OCI-LY7 (cell line): ENCODE measurements around the gene NAALADL2. TPM values are rescaled to one million over a fixed set of nuclear protein-coding genes. Genes with fewer than 3 reads are reported as not detected.

Experiments used
- BruUV-seq: library from RNA; stranded (reverse); fragments of 400-500 nt; replicated peaks from 2 replicates; lab custom pipeline; 2021; lab: Mats Ljungman, UMichigan
- CTCF ChIA-PET: fragments of 300-600 bp; sonication (Branson Sonifier 250); formaldehyde crosslinking; loops from one replicate; lab custom pipeline; 2022; ENCODE audit warnings: antibody characterized with exemption; ENCODE audit not compliant: unreplicated experiment; lab: Charles Lee
- POLR2A ChIA-PET: fragments of 300-600 bp; sonication (Branson Sonifier 250); formaldehyde crosslinking; loops from one replicate; lab custom pipeline; 2022; ENCODE audit warnings: antibody characterized with exemption; lab: Charles Lee
- DNase-seq: peaks from one replicate; pipeline ENCODE4 v3.0.0-alpha.2; 2015; ENCODE audit warnings: low spot score
- H2AFZ ChIP-seq: fragments of 200-600 bp; sonication (generic), shearing (Covaris generic); 2 replicates; pipeline ENCODE4 v1.6.1; 2014; ENCODE audit warnings: mild to moderate bottlenecking, antibody characterized with exemption, low read length, moderate library complexity
- H3K27ac ChIP-seq: fragments of 200-600 bp; sonication (generic); 2 replicates; pipeline ENCODE4 v1.5.1; 2014; ENCODE audit warnings: mixed run types, low read depth, mild to moderate bottlenecking, moderate library complexity, low read length, inconsistent platforms; ENCODE audit not compliant: poor library complexity, severe bottlenecking
- H3K36me3 ChIP-seq: fragments of 200-600 bp; sonication (generic); 2 replicates; pipeline ENCODE4 v1.6.1; 2014; ENCODE audit warnings: mild to moderate bottlenecking, antibody characterized with exemption, low read length, moderate library complexity, mixed read lengths; ENCODE audit not compliant: insufficient read depth
- H3K4me1 ChIP-seq: fragments of 200-600 bp; sonication (generic); 2 replicates; pipeline ENCODE4 v1.5.1; 2014; ENCODE audit warnings: mild to moderate bottlenecking, low read length; ENCODE audit not compliant: insufficient read depth, poor library complexity, severe bottlenecking
- H3K4me2 ChIP-seq: fragments of 200-600 bp; sonication (generic); 2 replicates; pipeline ENCODE4 v1.6.1; 2014; ENCODE audit warnings: mild to moderate bottlenecking, low read length
- H3K4me3 ChIP-seq: fragments of 200-600 bp; sonication (generic); 2 replicates; pipeline ENCODE4 v1.5.1; 2014; ENCODE audit warnings: mild to moderate bottlenecking, low read depth, low read length; ENCODE audit not compliant: poor library complexity, severe bottlenecking
- H3K79me2 ChIP-seq: fragments of 200-600 bp; sonication (generic); 2 replicates; pipeline ENCODE4 v1.6.1; 2016; ENCODE audit warnings: low read depth, mild to moderate bottlenecking, low read length, moderate library complexity, mixed read lengths; ENCODE audit not compliant: insufficient read depth
- H3K9me2 ChIP-seq: fragments of 200-600 bp; sonication (generic); 2 replicates; pipeline ENCODE4 v1.6.1; 2016; ENCODE audit warnings: mild to moderate bottlenecking, low read length, mixed read lengths; ENCODE audit not compliant: insufficient read depth
- H3K9me3 ChIP-seq: fragments of 200-600 bp; sonication (generic); 2 replicates; pipeline ENCODE4 v1.6.1; 2014; ENCODE audit warnings: mild to moderate bottlenecking, mixed run types, low read length, mixed read lengths
- H4K20me1 ChIP-seq: fragments of 200-600 bp; sonication (generic); 2 replicates; pipeline ENCODE4 v1.6.1; 2014; ENCODE audit warnings: mild to moderate bottlenecking, antibody characterized with exemption, low read length, moderate library complexity, mixed read lengths; ENCODE audit not compliant: insufficient read depth
- CTCF ChIP-seq: fragments of 200-600 bp; sonication (generic); conservative IDR thresholded peaks from 2 replicates; pipeline ENCODE4 v1.5.1; 2014; ENCODE audit warnings: mild to moderate bottlenecking, antibody characterized with exemption, low read length, moderate library complexity, mixed read lengths
- EZH2phosphoT487 ChIP-seq: fragments of 200-600 bp; sonication (generic); IDR thresholded peaks from 2 replicates; pipeline ENCODE4 v1.6.1; 2018; ENCODE audit warnings: low read depth, borderline replicate concordance, mild to moderate bottlenecking, mixed run types, antibody characterized with exemption, low read length, moderate library complexity, mixed read lengths
- intact Hi-C: fragments of 100-400 bp; cut with micrococcal nuclease; formaldehyde crosslinking; loops from one replicate; pipeline ENCODE4 v1.10.0; 2022; ENCODE audit not compliant: unreplicated experiment
- total RNA-seq, 2 experiments: library from RNA; depleted of rRNA in 1 of 2; stranded (reverse); fragments of >200 nt in 1 of 2; shearing (Covaris generic) in 1 of 2; gene quantifications; 2 replicates each; pipeline ENCODE4 v1.2.3, GENCODE V29; 2014 to 2022

Gene NAALADL2
- total RNA-seq, 2 experiments from 2014 or later = 0.25 to 0.70 TPM

GRCh38 chr3:175477651-175478224, 618.6 kb downstream of the NAALADL2 start:
- TF ChIP-seq CTCF (no peak), EZH2phosphoT487 (no peak)
- no peak for DNase-seq
- Histone ChIP-seq H4K20me1 (no peaks in the 10 kb centered on the region), H3K9me3 (no peaks in the 10 kb centered on the region), H3K79me2 (no peaks in the 10 kb centered on the region), H2AFZ (no peak overlapping the region), H3K4me1 (no peaks in the 10 kb centered on the region), H3K4me3 (no peak overlapping the region), H3K27ac (no peak overlapping the region), H3K4me2 (no peak overlapping the region), H3K36me3 (no peaks in the 10 kb centered on the region), H3K9me2 (no peaks in the 10 kb centered on the region)
- ChIA-PET CTCF (no interaction called here), POLR2A (interaction anchor here (0.5 to 0.7 kb wide), 2 partner anchors 25 to 422 kb away, joined by 3 read pairs; no protein-coding TSS in a partner anchor)
- intact Hi-C loops = loop anchor here (10.0 kb wide), 1 partner anchor 63 kb away; no protein-coding TSS in a partner anchor
- BruUV-seq = no TSS peak

GRCh38 chr3:175478301-175478700, 619.2 kb downstream of the NAALADL2 start:
- CTCF ChIA-PET = no interaction called here
- intact Hi-C loops = loop anchor here (10.0 kb wide), 1 partner anchor 64 kb away; no protein-coding TSS in a partner anchor

More at GRCh38 chr3:175478301-175478700, 619.2 kb downstream of the NAALADL2 start:
- Histone ChIP-seq H3K36me3 (no peaks in the 10 kb centered on the region), H4K20me1 (no peaks in the 10 kb centered on the region), H3K79me2 (no peaks in the 10 kb centered on the region), H3K9me3 (no peaks in the 10 kb centered on the region), H2AFZ (no peak overlapping the region), H3K27ac (no peak overlapping the region), H3K4me3 (no peak overlapping the region), H3K4me2 (no peak overlapping the region), H3K4me1 (no peaks in the 10 kb centered on the region), H3K9me2 (no peaks in the 10 kb centered on the region)
- TF ChIP-seq CTCF = no peak
- no peak for TF ChIP-seq EZH2phosphoT487
- POLR2A ChIA-PET = interaction anchor here (0.5 to 0.7 kb wide), 2 partner anchors 24 to 422 kb away, joined by 3 read pairs; no protein-coding TSS in a partner anchor
- no peak for DNase-seq
- BruUV-seq = no TSS peak
